GM18951 (cell line): ENCODE data around the gene CDH12.
"Not testable (repeated sequence)": the region's sequence is repeated elsewhere in the genome, so short reads cannot be mapped to it uniquely, and the experiment has no call there.

Experiments
- POLR2A ChIP-seq: IDR thresholded peaks from 4 replicates; pipeline ENCODE4 v1.6.1; 2011; ENCODE audit warnings: mild to moderate bottlenecking; ENCODE audit not compliant: insufficient read length, insufficient read depth; ENCODE audit errors: extremely low read depth
- in situ Hi-C: fragments of 300-500 bp; cut with MboI; formaldehyde crosslinking; loops from one replicate; pipeline ENCODE4 v1.12.0; 2022; ENCODE audit warnings: low sequenced_read_pairs, mixed read lengths, inconsistent platforms; ENCODE audit not compliant: unreplicated experiment

CDH12 gene

GRCh38 chr5:22665801-22666200 is 187.3 kb downstream of the CDH12 start:
- TF ChIP-seq POLR2A: no peak
- in situ Hi-C loops: no loop called here

- TF ChIP-seq POLR2A: no peak
- in situ Hi-C loops: no loop called here
These were observed 190.0 kb downstream of the CDH12 start for GRCh38 chr5:22663134-22663533.

GRCh38 chr5:22662391-22662790 is 190.8 kb downstream of the CDH12 start:
- in situ Hi-C loops: no loop called here
- TF ChIP-seq POLR2A: no peak

DNA sequence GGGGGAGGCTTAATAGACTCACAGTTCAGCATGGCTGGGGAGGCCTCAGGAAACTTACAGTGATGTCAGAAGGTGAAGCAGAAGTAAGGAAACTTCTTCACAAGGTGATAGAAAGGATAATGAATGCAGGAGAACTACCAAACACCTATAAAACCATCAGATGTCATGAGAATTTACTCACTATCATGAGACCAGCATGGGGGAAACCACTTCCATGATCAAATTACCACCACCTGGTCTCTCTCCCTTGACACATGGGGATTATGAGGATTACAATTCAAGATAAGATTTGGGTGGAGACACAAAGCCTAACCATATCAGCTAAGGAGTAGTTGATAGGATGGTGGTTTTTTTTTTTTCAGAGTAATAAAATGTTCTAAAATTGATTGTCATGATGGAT is 201.8 kb downstream of the CDH12 start:
- no peak for TF ChIP-seq POLR2A
- in situ Hi-C loops: no loop called here

DNA sequence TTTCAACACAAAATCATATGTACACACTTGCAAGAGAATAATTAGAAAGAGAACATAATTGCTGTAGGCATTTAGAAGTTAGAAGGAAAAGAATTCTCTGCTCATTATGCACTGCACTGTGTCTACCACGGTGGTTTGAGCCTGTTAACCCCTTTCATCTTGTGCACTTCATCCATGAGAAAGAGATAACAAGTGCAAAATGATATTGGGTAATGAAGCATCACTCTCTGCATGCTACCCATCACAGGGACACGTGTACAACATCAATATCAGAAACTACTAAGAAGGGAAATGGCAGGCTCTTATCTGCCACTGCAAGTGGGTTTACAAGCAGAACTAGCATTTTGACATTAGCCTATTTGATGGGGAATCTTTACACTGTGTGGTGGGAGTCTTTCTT is 202.6 kb downstream of the CDH12 start:
- TF ChIP-seq POLR2A: no peak
- in situ Hi-C loops: no loop called here

- TF ChIP-seq POLR2A: no peak
- in situ Hi-C loops: no loop called here
These were observed 204.1 kb downstream of the CDH12 start for GRCh38 chr5:22649074-22649473.

- in situ Hi-C loops: no loop called here
- no peak for TF ChIP-seq POLR2A
These were observed 208.3 kb downstream of the CDH12 start for GRCh38 chr5:22644859-22645258.

GRCh38 chr5:22643356-22643755 is 209.8 kb downstream of the CDH12 start:
- in situ Hi-C loops: no loop called here
- no peak for TF ChIP-seq POLR2A

GRCh38 chr5:22631683-22632082 is 221.5 kb downstream of the CDH12 start:
- in situ Hi-C loops: no loop called here
- TF ChIP-seq POLR2A: no peak

DNA sequence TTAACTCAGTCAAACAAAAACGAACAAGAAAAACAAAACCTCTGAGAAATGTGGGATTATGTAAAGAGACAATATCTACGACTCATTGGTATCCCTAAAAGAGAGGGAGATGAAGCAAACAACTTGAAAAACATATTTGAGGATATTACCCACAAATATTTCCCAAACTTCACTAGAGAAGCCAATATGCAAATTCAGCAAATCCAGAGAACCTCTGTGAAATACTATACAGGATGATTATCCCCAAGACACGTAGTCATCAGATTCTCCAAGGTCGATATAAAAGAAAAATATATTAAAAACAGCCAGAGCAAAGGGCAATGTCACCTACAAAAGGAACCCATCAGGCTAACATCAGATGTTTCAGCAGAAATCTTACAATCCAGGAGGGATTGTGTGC is 226.1 kb downstream of the CDH12 start:
- in situ Hi-C loops: no loop called here
- TF ChIP-seq POLR2A: no peak

GRCh38 chr5:22625451-22625850 is 227.7 kb downstream of the CDH12 start:
- TF ChIP-seq POLR2A: no peak
- in situ Hi-C loops: no loop called here

DNA sequence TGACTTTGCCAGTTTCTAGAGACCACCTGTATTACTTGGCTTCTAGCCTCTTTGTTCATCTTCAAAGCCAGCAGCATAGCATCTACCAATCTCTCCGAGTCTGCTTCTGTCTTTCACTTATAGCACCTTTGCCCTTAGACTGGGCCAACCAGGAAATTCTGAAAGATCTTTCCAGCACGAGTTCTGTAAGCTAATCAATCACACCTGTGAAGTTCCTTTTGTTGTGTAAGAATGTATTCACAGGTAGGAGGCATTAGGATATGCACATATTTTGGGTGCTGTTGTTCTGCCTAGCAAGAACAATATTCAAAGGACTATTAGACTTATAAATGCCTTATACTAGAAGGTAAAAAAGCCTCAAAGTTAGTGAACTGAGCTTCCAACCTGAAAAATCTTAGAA is 232.1 kb downstream of the CDH12 start:
- no peak for TF ChIP-seq POLR2A
- in situ Hi-C loops: no loop called here

GRCh38 chr5:22615964-22616363 is 237.2 kb downstream of the CDH12 start:
- no peak for TF ChIP-seq POLR2A
- in situ Hi-C loops: no loop called here

GRCh38 chr5:22614486-22615094 is 238.6 kb downstream of the CDH12 start:
- in situ Hi-C loops: no loop called here
- TF ChIP-seq POLR2A: no peak

DNA sequence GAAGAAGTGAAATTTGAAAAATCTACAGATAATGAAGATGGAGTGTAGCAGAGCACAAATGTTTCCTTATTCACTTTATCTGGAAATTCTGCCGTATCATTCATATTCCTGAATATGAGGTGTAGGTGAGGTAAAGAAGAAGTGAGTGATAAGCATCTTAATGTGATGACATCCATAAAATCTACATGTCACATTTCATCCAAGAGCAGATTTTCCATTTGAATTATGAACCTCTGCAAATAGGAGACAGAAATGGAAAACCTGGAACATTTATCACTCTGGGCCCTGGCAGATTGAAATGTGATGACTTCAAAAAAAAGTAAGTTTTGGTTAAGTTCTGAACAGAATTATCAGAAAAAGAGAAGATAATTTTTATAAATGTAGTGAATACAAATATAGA is 240.2 kb downstream of the CDH12 start:
- in situ Hi-C loops: no loop called here
- TF ChIP-seq POLR2A: no peak

GRCh38 chr5:22611327-22611726 is 241.8 kb downstream of the CDH12 start:
- no peak for TF ChIP-seq POLR2A
- in situ Hi-C loops: no loop called here

GRCh38 chr5:22607498-22607897 is 245.6 kb downstream of the CDH12 start:
- in situ Hi-C loops: not testable (repeated sequence)
